T-helper 2 cell treated with Interferon-gamma antibody and Interleukin-4, amounts not matched to agents 5 μg/mL and 100 μg/mL, for 36 hours (primary cell): Measurements from ENCODE around the gene USP5.
"Not testable (repeated sequence)": the region's sequence is repeated elsewhere in the genome, so short reads cannot be mapped to it uniquely, and the experiment has no call there.

ENCODE experiments used
- DNase-seq: peaks from one replicate; pipeline ENCODE4 v3.0.0; 2021; ENCODE audit warnings: low spot score
- H3K27ac Mint-ChIP-seq: one replicate; pipeline ENCODE4 v1.8.0; 2021; ENCODE audit warnings: mild to moderate bottlenecking, mixed read lengths
- H3K27me3 Mint-ChIP-seq: one replicate; pipeline ENCODE4 v1.8.0; 2021; ENCODE audit warnings: low read depth, mixed read lengths
- H3K36me3 Mint-ChIP-seq: one replicate; pipeline ENCODE4 v1.8.0; 2021; ENCODE audit warnings: low read depth, mixed read lengths
- H3K4me1 Mint-ChIP-seq: one replicate; pipeline ENCODE4 v1.8.0; 2021; ENCODE audit warnings: low read depth, mixed read lengths
- H3K4me3 Mint-ChIP-seq: one replicate; pipeline ENCODE4 v1.8.0; 2022; ENCODE audit warnings: mild to moderate bottlenecking, moderate library complexity, mixed read lengths
- H3K9me3 Mint-ChIP-seq: one replicate; pipeline ENCODE4 v1.8.0; 2021; ENCODE audit warnings: mixed read lengths

The USP5 gene

DNA sequence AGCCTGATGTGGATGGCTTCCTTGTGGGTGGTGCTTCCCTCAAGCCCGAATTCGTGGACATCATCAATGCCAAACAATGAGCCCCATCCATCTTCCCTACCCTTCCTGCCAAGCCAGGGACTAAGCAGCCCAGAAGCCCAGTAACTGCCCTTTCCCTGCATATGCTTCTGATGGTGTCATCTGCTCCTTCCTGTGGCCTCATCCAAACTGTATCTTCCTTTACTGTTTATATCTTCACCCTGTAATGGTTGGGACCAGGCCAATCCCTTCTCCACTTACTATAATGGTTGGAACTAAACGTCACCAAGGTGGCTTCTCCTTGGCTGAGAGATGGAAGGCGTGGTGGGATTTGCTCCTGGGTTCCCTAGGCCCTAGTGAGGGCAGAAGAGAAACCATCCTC, 18.4 kb downstream of the USP5 start:
- DNase-seq, H3K27me3 Mint-ChIP-seq, H3K9me3 Mint-ChIP-seq: not testable (repeated sequence)
- Mint-ChIP-seq H3K36me3 (peaks cover 55% of the 10 kb centered on the region), H3K4me3 (peak overlapping the region; percentile 93), H3K27ac (peak overlapping the region; percentile 31), H3K4me1 (peaks cover 49% of the 10 kb centered on the region)

DNA sequence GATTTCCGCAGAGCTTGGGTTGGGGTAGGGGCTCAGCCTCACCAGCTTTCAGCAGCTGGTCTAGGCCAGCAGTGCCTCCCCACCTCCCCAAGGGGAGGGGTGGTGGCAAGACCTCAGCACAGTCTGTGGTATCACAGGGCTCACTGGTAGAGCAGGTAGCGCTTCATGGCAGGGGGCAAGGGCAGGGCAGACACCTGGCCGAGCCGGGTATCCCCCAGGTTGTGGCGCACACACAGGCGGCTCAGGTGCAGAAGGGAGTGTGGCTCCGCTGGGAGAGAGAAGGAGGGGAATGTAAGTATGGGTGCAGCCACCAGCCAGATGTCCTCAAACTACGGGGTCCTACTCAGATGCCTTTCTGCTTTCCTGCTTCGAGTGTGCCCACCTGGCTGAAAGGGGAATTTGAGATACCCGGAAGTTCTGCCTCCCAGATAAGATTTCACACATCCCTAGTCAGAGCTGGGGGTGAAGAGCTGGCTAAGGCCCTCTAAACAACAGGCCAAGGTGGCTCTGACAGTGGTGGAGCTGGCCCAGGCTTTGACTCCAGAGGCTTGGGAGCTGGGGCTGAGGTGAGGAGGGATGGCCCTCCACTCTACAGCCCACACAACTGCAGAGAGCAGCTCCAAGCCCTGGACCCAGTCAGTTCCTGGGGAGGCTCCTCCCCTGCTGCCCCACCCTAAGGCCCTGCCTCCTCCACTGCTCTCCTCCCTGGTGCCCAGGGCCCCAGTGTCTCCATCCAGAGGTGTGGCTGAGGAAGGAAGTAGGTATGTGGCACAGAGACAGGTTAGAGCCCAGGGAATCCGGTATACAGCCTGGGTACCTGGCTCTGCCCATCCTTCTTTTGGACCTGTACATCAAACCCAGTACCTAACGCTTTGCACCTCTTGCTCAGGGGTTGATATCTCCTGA, 19.4 kb downstream of the USP5 start:
- Mint-ChIP-seq H3K4me1 (peaks cover 51% of the 10 kb centered on the region), H3K27ac (peak overlapping the region; percentile 88), H3K4me3 (peak overlapping the region; percentile 93), H3K27me3 (no peaks in the 10 kb centered on the region), H3K9me3 (no peaks in the 10 kb centered on the region), H3K36me3 (peaks cover 51% of the 10 kb centered on the region)
- DNase-seq = peak; percentile 50

DNA sequence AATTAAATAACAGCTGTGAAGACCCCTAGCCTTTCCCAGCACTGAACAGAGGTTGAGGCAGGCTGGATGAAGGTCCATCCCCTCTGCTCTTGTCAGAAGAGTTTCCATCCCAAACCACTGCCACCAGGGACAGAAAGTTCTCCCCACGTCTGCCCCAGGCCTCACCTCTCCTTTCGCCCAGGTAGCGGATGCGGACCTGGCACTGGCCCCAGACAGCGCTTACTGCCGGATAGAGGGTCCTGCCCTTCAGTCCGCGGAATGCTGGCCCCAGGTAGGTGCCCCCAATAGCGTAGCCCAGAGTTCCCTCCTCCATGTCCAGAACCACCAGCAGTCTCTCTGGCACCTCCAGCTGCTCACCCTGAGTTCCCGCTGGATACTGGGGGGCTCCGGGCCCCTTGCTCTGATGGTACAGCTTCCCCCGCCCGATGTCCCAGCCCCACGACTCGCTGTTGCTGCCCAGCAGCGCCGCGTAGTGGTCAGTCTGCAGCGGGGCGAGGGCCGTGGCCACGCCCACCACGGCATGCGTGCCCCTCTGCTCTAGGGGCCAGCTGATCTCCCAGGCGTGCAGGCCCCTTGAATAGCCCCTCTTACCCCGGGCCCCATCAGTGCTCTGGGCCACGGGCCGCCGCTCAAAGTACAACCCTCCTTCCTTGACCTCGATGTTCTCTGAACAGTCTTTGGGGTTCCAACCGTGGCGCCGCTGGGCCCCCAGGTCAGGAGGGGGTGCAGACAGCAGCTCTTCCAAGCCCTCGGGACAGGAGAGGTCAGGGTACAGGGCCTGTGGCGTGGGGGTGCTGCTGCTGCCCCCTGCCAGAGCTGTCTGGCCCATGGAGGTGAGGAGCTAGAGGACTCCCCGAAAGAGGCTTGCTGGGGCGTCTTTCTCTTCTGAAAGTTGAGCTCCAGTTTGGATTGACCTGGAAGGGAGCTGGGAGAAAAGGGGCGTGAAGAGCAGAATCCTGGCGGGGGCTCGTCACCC, 20.4 kb downstream of the USP5 start:
- Mint-ChIP-seq H3K27me3 (no peaks in the 10 kb centered on the region), H3K36me3 (peaks cover 54% of the 10 kb centered on the region), H3K9me3 (no peaks in the 10 kb centered on the region), H3K4me3 (peak overlapping the region; percentile 93), H3K4me1 (peaks cover 48% of the 10 kb centered on the region), H3K27ac (peak overlapping the region; percentile 88)
- peak; percentile 84 for DNase-seq

GRCh38 chr12:6873094-6874014, 21.4 kb downstream of the USP5 start, which contains the start of gene SPSB2:
Gene SPSB2 (minus strand): TSS chr12:6873303. CDS start chr12:6872901, 402 bp downstream.
- Mint-ChIP-seq H3K36me3 (peaks cover 50% of the 10 kb centered on the region), H3K27me3 (no peaks in the 10 kb centered on the region), H3K9me3 (no peaks in the 10 kb centered on the region), H3K27ac (peak within 1 kb of the TSS; percentile 88), H3K4me3 (peak within 1 kb of the TSS; percentile 93), H3K4me1 (peaks cover 45% of the 10 kb centered on the region)
- DNase-seq = peak; percentile 99

DNA sequence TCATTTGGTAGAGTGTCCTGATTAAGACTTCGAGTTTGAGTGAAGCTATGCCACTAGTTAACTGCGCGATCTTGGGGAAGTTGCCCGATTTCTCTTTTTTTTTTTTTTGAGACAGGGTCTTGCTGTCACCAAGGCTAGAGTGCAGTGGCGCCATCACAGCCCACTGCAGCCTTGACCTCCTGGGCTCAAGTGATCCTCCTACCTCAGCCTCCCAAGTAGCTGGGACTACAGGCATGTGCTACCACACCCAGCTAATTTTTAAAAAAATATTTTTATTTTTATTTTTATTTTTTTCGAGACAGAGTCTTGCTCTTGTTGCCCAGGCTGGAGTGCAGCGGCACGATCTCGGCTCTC, 22.0 kb downstream of the USP5 start:
- Mint-ChIP-seq H3K4me3 (peak overlapping the region; percentile 93), H3K36me3 (peaks cover 46% of the 10 kb centered on the region), H3K4me1 (peaks cover 39% of the 10 kb centered on the region), H3K27ac (peak overlapping the region; percentile 82)
- not testable (repeated sequence) for H3K27me3 Mint-ChIP-seq, DNase-seq, H3K9me3 Mint-ChIP-seq

GRCh38 chr12:6879824-6880223, 27.9 kb downstream of the USP5 start:
- H3K9me3 Mint-ChIP-seq, H3K27me3 Mint-ChIP-seq, H3K27ac Mint-ChIP-seq, H3K4me3 Mint-ChIP-seq, H3K4me1 Mint-ChIP-seq, DNase-seq: not testable (repeated sequence)
- H3K36me3 Mint-ChIP-seq = peaks cover 28% of the 10 kb centered on the region

- no peak overlapping the region for H3K4me3 Mint-ChIP-seq
These were observed 31.3 kb downstream of the USP5 start for GRCh38 chr12:6883252-6883651.

GRCh38 chr12:6883683-6884082, 31.7 kb downstream of the USP5 start:
- Mint-ChIP-seq H3K4me3 (no peak overlapping the region), H3K27me3 (no peaks in the 10 kb centered on the region), H3K9me3 (no peaks in the 10 kb centered on the region), H3K4me1 (no peaks in the 10 kb centered on the region), H3K36me3 (peaks cover 18% of the 10 kb centered on the region), H3K27ac (no peak overlapping the region)
- no peak for DNase-seq

More at GRCh38 chr12:6883252-6883651, 31.3 kb downstream of the USP5 start:
- no peaks in the 10 kb centered on the region for H3K4me1 Mint-ChIP-seq
- peaks cover 18% of the 10 kb centered on the region for H3K36me3 Mint-ChIP-seq
- H3K27ac Mint-ChIP-seq = no peak overlapping the region
- H3K27me3 Mint-ChIP-seq = no peaks in the 10 kb centered on the region
- no peak for DNase-seq
- no peaks in the 10 kb centered on the region for H3K9me3 Mint-ChIP-seq

DNA sequence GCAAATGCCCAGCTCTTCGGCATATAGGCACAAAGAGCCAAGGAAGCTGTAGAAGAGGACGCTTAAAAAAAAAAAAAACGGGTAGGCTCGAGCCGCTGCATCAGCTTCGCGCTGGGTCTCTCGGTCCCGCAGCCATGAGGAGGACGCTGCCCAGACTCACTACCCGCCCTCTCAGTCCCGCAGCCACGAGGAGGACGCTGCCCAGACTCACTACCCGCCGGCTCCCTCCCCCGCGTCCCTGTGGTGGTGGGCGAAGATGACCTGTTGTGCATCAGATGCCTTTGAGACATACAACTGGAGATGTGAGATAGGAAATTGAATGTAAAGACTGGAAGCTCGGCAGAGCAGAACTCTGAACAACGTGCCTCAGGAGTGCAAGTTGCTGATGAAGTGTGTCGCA, 32.6 kb downstream of the USP5 start:
- Mint-ChIP-seq H3K4me3 (no peak overlapping the region), H3K9me3 (no peaks in the 10 kb centered on the region), H3K4me1 (no peaks in the 10 kb centered on the region), H3K27ac (no peak overlapping the region), H3K36me3 (peaks cover 15% of the 10 kb centered on the region), H3K27me3 (no peaks in the 10 kb centered on the region)
- no peak for DNase-seq

DNA sequence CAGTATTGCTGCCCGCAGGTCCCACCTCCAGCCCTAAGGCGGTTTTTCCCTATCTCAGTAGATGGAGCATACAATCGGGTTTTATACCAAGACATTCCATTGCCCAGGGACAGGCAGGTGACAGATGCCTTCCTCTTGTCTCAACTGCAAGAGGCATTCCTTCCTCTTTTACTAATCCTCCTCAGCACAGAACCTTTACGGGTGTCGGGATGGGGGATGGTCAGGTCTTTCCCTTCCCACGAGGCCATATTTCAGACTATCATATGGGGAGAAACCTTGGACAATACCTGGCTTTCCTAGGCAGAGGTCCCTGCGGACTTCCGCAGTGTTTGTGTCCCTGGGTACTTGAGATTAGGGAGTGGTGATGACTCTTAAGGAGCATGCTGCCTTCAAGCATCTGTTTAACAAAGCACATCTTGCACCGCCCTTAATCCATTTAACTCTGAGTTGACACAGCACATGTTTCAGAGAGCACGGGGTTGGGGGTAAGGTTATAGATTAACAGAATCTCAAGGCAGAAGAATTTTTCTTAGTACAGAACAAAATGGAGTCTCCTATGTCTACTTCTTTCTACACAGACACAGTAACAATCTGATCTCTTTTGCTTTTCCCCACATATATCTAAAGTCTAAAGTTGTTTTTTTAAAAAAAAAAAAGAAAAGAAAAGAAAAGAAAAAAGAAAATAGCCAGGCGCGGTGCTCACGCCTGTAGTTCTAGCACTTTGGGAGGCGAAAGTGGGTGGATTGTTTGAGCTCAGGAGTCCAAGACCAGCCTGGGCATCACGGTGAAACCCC, 34.5 kb downstream of the USP5 start:
- not testable (repeated sequence) for H3K27ac Mint-ChIP-seq, DNase-seq, H3K9me3 Mint-ChIP-seq, H3K4me1 Mint-ChIP-seq, H3K4me3 Mint-ChIP-seq, H3K27me3 Mint-ChIP-seq
- peaks cover 17% of the 10 kb centered on the region for H3K36me3 Mint-ChIP-seq

DNA sequence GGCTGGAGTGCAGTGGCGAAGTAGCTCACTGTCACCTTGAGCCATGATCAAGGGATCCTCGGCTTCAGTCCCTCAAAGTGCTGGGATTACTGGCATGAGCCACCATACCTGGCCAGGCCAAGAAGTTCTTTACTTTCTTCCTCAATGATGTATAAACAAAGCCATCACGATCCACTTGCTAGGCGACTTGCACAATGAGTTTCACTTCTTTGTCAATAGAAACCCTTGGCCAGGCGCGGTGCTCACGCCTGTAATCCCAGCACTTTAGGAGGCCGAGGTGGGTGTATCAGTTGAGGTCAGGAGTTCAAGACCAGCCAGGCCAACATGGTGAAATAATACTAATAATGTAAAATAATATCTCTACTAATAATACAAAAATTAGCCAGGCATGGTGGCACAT, 35.5 kb downstream of the USP5 start:
- Mint-ChIP-seq H3K4me1 (peaks cover 12% of the 10 kb centered on the region), H3K4me3 (no peak overlapping the region), H3K27ac (no peak overlapping the region), H3K27me3 (no peaks in the 10 kb centered on the region), H3K36me3 (peaks cover 14% of the 10 kb centered on the region), H3K9me3 (no peaks in the 10 kb centered on the region)
- no peak for DNase-seq

DNA sequence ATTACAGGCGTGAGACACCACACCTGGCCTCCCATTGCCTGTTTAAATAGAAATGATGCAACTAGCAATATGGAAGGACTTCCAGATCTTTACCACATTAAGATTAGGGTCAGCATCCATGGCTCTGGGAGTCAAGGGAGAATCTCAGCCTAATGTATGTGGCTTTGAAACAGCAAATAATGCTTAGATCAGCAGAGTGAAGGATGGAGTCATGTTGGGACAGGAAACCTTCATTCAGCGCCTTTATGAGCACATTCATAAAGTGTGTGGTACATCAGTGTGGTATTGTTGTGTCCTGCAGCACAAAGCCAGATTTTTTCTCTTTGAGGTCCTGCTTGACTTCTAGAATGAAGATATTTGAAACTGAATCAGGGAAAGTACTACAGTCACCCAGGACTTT, 36.4 kb downstream of the USP5 start:
- Mint-ChIP-seq H3K4me3 (no peak overlapping the region), H3K27me3 (no peaks in the 10 kb centered on the region)

More for the DNA sequence above, 36.4 kb downstream of the USP5 start:
- Mint-ChIP-seq H3K27ac (no peak overlapping the region), H3K36me3 (peaks cover 11% of the 10 kb centered on the region), H3K4me1 (peaks cover 12% of the 10 kb centered on the region), H3K9me3 (no peaks in the 10 kb centered on the region)
- DNase-seq = no peak
